ENCODE measurements around the gene FASN.

The FASN gene

GRCh38 chr17:82090549-82091263 is 7.3 kb downstream of the FASN start:
- Mint-ChIP-seq H3K4me3 (no peak overlapping the region), H3K36me3 (ENCODE audit: low read depth) (peaks cover 8% of the 10 kb centered on the region), H3K27ac (no peak overlapping the region), H3K9me3 (no peaks in the 10 kb centered on the region), H3K27me3 (ENCODE audit: low read depth) (no peaks in the 10 kb centered on the region), H3K4me1 (ENCODE audit: low read depth) (no peaks in the 10 kb centered on the region)

- Mint-ChIP-seq H3K27me3 (ENCODE audit: low read depth) (no peaks in the 10 kb centered on the region), H3K36me3 (ENCODE audit: low read depth) (peaks cover 8% of the 10 kb centered on the region), H3K27ac (no peak overlapping the region), H3K4me1 (ENCODE audit: low read depth) (no peaks in the 10 kb centered on the region), H3K4me3 (no peak overlapping the region), H3K9me3 (no peaks in the 10 kb centered on the region)
Measured at GRCh38 chr17:82089723-82090548, 8.1 kb downstream of the FASN start.

GRCh38 chr17:82088838-82089722 is 9.0 kb downstream of the FASN start:
- H3K27me3 Mint-ChIP-seq (ENCODE audit: low read depth) = no peaks in the 10 kb centered on the region
- peaks cover 8% of the 10 kb centered on the region for H3K36me3 Mint-ChIP-seq (ENCODE audit: low read depth)
- no peak overlapping the region for H3K27ac Mint-ChIP-seq
- H3K4me3 Mint-ChIP-seq = no peak overlapping the region
- no peaks in the 10 kb centered on the region for H3K4me1 Mint-ChIP-seq (ENCODE audit: low read depth)
- H3K9me3 Mint-ChIP-seq = no peaks in the 10 kb centered on the region

- H3K27ac Mint-ChIP-seq = no peak overlapping the region
- no peaks in the 10 kb centered on the region for H3K9me3 Mint-ChIP-seq
- H3K4me3 Mint-ChIP-seq = no peak overlapping the region
- no peaks in the 10 kb centered on the region for H3K4me1 Mint-ChIP-seq (ENCODE audit: low read depth)
- no peaks in the 10 kb centered on the region for H3K27me3 Mint-ChIP-seq (ENCODE audit: low read depth)
- H3K36me3 Mint-ChIP-seq (ENCODE audit: low read depth) = peaks cover 6% of the 10 kb centered on the region
Measured at GRCh38 chr17:82087961-82088837, 9.8 kb downstream of the FASN start.

GRCh38 chr17:82086941-82087906 is 10.8 kb downstream of the FASN start:
- no peaks in the 10 kb centered on the region for H3K27me3 Mint-ChIP-seq (ENCODE audit: low read depth)
- H3K36me3 Mint-ChIP-seq (ENCODE audit: low read depth) = peaks cover 4% of the 10 kb centered on the region
- no peak overlapping the region for H3K4me3 Mint-ChIP-seq
- no peaks in the 10 kb centered on the region for H3K9me3 Mint-ChIP-seq
- H3K27ac Mint-ChIP-seq = no peak overlapping the region
- H3K4me1 Mint-ChIP-seq (ENCODE audit: low read depth) = no peaks in the 10 kb centered on the region

- Mint-ChIP-seq H3K4me1 (ENCODE audit: low read depth) (no peaks in the 10 kb centered on the region), H3K9me3 (no peaks in the 10 kb centered on the region), H3K36me3 (ENCODE audit: low read depth) (peaks cover 4% of the 10 kb centered on the region), H3K27me3 (ENCODE audit: low read depth) (no peaks in the 10 kb centered on the region), H3K4me3 (no peak overlapping the region), H3K27ac (no peak overlapping the region)
Measured at GRCh38 chr17:82085931-82086764, 11.9 kb downstream of the FASN start.

- Mint-ChIP-seq H3K27me3 (ENCODE audit: low read depth) (no peaks in the 10 kb centered on the region), H3K9me3 (no peaks in the 10 kb centered on the region), H3K4me3 (no peak overlapping the region), H3K4me1 (ENCODE audit: low read depth) (no peaks in the 10 kb centered on the region), H3K27ac (no peak overlapping the region), H3K36me3 (ENCODE audit: low read depth) (peaks cover 4% of the 10 kb centered on the region)
Measured at GRCh38 chr17:82085031-82085861, 12.8 kb downstream of the FASN start.

GRCh38 chr17:82084373-82085030 is 13.5 kb downstream of the FASN start:
- Mint-ChIP-seq H3K36me3 (ENCODE audit: low read depth) (peaks cover 4% of the 10 kb centered on the region), H3K9me3 (no peaks in the 10 kb centered on the region), H3K4me3 (no peak overlapping the region), H3K4me1 (ENCODE audit: low read depth) (no peaks in the 10 kb centered on the region), H3K27ac (no peak overlapping the region), H3K27me3 (ENCODE audit: low read depth) (no peaks in the 10 kb centered on the region)

GRCh38 chr17:82083533-82084359 is 14.3 kb downstream of the FASN start:
- Mint-ChIP-seq H3K27ac (no peak overlapping the region), H3K36me3 (ENCODE audit: low read depth) (peaks cover 4% of the 10 kb centered on the region), H3K4me3 (no peak overlapping the region), H3K27me3 (ENCODE audit: low read depth) (no peaks in the 10 kb centered on the region), H3K9me3 (no peaks in the 10 kb centered on the region), H3K4me1 (ENCODE audit: low read depth) (no peaks in the 10 kb centered on the region)

- H3K9me3 Mint-ChIP-seq = no peaks in the 10 kb centered on the region
- no peak overlapping the region for H3K27ac Mint-ChIP-seq
- peaks cover 3% of the 10 kb centered on the region for H3K36me3 Mint-ChIP-seq (ENCODE audit: low read depth)
- no peak overlapping the region for H3K4me3 Mint-ChIP-seq
- H3K4me1 Mint-ChIP-seq (ENCODE audit: low read depth) = no peaks in the 10 kb centered on the region
- H3K27me3 Mint-ChIP-seq (ENCODE audit: low read depth) = no peaks in the 10 kb centered on the region
Measured at GRCh38 chr17:82083009-82083408, 15.0 kb downstream of the FASN start.

- no peaks in the 10 kb centered on the region for H3K4me1 Mint-ChIP-seq (ENCODE audit: low read depth)
- no peak overlapping the region for H3K27ac Mint-ChIP-seq
- H3K4me3 Mint-ChIP-seq = no peak overlapping the region
- no peaks in the 10 kb centered on the region for H3K9me3 Mint-ChIP-seq
- no peaks in the 10 kb centered on the region for H3K27me3 Mint-ChIP-seq (ENCODE audit: low read depth)
- H3K36me3 Mint-ChIP-seq (ENCODE audit: low read depth) = peaks cover 3% of the 10 kb centered on the region
Measured at GRCh38 chr17:82082456-82082855, 15.6 kb downstream of the FASN start.

Data from T-helper 1 cell treated with Interleukin-12 subunit alpha and Interleukin-12 subunit beta and Interleukin-4 antibody, amounts not matched to agents 30 μg/mL and 1 μg/mL, for 36 hours (primary cell).